Neural crest cell (in vitro differentiated cells): ENCODE results near the gene SH3BGRL2. TPM values are rescaled to one million over a fixed set of nuclear protein-coding genes. Genes with fewer than 3 reads are reported as not detected.
"Not testable (repeated sequence)": the region's sequence is repeated elsewhere in the genome, so short reads cannot be mapped to it uniquely, and the experiment has no call there.

Source experiments
- DNase-seq: peaks from one replicate; pipeline ENCODE4 v3.0.0; 2021; ENCODE audit warnings: low read depth, mixed read lengths, low spot score
- H3K27ac Mint-ChIP-seq: one replicate; pipeline ENCODE4 v1.8.0; 2021; ENCODE audit warnings: mild to moderate bottlenecking, mixed read lengths; ENCODE audit not compliant: unreplicated experiment
- H3K27me3 Mint-ChIP-seq: 2 replicates; pipeline ENCODE4 v1.8.0; 2021; ENCODE audit warnings: low read depth, mild to moderate bottlenecking, mixed read lengths
- H3K36me3 Mint-ChIP-seq: 2 replicates; pipeline ENCODE4 v1.8.0; 2021; ENCODE audit warnings: low read depth, mild to moderate bottlenecking, mixed read lengths
- H3K4me1 Mint-ChIP-seq: 2 replicates; pipeline ENCODE4 v1.8.0; 2021; ENCODE audit warnings: mixed read lengths
- H3K4me3 Mint-ChIP-seq: one replicate; pipeline ENCODE4 v1.8.0; 2021; ENCODE audit warnings: mild to moderate bottlenecking, mixed read lengths
- H3K9me3 Mint-ChIP-seq: 2 replicates; pipeline ENCODE4 v1.8.0; 2021; ENCODE audit warnings: mixed read lengths
- total RNA-seq: library from RNA; stranded (reverse); gene quantifications from 2 replicates; pipeline ENCODE4 v1.2.1, GENCODE V29; 2021
- TF ChIP-seq, protein P1 (sequence below): fragments of 200-600 bp; sonication (generic); conservative IDR thresholded peaks from 2 replicates; pipeline ENCODE4 v1.5.0; 2021; ENCODE audit warnings: antibody characterized with exemption, mild to moderate bottlenecking

SH3BGRL2 gene
- total RNA-seq, 1 donor from 2014 or later = 11.1 TPM

DNA sequence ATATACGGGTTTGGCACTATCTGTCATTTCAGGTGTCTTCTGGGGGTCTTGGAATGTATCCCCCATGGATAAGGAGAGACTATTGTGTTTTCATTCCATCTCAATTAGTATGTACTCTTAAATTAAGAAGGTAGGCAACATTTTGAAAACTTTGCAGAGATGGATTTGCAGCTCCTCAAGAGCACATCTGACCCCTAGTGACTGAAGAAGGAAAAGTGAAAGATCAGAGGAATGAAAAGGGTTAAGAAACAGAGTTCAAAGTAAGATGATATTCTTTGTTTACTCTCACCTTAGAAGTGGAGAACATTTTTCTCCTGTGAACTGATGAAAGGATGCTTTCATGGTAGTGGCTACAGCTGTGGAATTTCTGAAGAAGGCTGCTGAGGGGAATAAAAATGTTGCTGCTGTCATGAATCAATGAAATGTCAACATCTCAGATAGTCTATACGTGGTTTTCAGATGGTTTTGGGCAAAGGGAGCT is 41.5 kb downstream of the SH3BGRL2 start:
- TF ChIP-seq, protein P1, sequence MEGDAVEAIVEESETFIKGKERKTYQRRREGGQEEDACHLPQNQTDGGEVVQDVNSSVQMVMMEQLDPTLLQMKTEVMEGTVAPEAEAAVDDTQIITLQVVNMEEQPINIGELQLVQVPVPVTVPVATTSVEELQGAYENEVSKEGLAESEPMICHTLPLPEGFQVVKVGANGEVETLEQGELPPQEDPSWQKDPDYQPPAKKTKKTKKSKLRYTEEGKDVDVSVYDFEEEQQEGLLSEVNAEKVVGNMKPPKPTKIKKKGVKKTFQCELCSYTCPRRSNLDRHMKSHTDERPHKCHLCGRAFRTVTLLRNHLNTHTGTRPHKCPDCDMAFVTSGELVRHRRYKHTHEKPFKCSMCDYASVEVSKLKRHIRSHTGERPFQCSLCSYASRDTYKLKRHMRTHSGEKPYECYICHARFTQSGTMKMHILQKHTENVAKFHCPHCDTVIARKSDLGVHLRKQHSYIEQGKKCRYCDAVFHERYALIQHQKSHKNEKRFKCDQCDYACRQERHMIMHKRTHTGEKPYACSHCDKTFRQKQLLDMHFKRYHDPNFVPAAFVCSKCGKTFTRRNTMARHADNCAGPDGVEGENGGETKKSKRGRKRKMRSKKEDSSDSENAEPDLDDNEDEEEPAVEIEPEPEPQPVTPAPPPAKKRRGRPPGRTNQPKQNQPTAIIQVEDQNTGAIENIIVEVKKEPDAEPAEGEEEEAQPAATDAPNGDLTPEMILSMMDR = peak; percentile 69
- no peak overlapping the region for H3K4me3 Mint-ChIP-seq
- no peaks in the 10 kb centered on the region for H3K9me3 Mint-ChIP-seq
- DNase-seq = no peak
- H3K27me3 Mint-ChIP-seq = no peaks in the 10 kb centered on the region
- no peak overlapping the region for H3K27ac Mint-ChIP-seq
- peaks cover 6% of the 10 kb centered on the region for H3K36me3 Mint-ChIP-seq
- H3K4me1 Mint-ChIP-seq = peaks cover 3% of the 10 kb centered on the region

DNA sequence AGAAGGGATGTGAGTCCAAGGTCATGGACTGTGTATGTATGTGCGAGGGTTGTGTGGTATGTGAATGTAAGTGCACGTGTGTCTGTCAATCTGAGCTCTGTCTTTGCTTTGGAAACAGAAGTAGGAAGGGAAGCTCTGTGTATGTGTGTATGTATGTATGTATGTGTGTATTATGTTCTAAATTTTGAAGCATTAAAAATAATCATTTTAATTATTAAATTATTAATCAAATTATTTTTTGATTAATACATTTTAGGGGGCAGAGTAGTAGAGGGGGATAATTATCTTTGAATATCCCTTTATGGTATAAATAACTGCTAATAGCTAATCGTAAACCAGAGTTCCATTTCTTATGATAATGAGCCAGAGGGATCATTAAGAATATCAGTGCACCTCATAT is 42.8 kb downstream of the SH3BGRL2 start:
- Mint-ChIP-seq H3K27ac (no peak overlapping the region), H3K4me1 (no peaks in the 10 kb centered on the region), H3K36me3 (peaks cover 13% of the 10 kb centered on the region), H3K4me3 (no peak overlapping the region), H3K27me3 (no peaks in the 10 kb centered on the region), H3K9me3 (no peaks in the 10 kb centered on the region)
- DNase-seq = no peak
- TF ChIP-seq, protein P1 = no peak

DNA sequence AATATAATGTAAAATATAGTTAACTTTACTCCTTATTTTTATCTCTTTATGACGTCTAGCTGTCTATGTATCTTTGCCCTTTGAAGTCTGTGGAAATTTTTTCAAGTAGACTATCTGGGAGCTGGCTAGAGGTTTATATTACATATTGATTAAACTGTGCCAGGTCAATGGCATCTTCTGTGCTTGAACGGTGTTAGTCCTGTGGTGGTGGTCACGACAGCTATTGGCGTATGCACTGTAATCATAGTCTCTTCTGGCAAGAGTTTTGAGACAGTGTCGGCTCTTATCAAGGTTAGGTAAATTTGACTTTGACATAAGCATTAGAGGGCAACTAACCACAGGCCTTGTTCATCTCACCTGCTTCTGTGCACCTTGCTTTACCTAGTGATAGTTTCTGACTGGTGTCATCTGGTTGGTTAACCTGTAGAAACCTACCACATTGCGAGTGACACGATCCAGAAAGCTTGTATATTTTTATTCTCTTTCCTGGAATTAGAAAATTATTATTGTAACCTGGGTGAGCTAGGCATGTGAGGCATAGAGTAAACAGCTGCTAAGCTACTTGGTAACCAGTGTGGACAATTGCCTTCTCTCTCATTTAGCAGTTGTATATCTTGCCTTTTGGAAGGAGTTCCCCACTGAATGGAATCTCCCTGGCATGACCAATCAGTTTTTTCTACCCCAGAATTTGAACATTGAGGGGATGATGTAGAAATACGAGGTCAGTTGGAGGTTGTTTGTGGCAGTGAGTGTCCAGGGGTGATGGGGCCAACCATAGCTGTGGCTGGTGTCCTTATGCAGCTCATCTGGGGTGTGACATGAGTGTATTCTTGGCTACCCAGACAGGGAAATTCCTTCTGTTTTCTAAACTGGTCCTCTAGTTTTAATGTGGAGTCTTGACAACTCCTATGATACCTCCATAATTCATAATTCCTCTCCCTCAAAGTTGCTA is 45.9 kb downstream of the SH3BGRL2 start:
- TF ChIP-seq, protein P1 = no peak
- H3K9me3 Mint-ChIP-seq = peaks cover 6% of the 10 kb centered on the region
- no peaks in the 10 kb centered on the region for H3K27me3 Mint-ChIP-seq
- no peaks in the 10 kb centered on the region for H3K4me1 Mint-ChIP-seq
- H3K36me3 Mint-ChIP-seq = peaks cover 26% of the 10 kb centered on the region
- H3K27ac Mint-ChIP-seq = no peak overlapping the region
- no peak for DNase-seq
- no peak overlapping the region for H3K4me3 Mint-ChIP-seq

DNA sequence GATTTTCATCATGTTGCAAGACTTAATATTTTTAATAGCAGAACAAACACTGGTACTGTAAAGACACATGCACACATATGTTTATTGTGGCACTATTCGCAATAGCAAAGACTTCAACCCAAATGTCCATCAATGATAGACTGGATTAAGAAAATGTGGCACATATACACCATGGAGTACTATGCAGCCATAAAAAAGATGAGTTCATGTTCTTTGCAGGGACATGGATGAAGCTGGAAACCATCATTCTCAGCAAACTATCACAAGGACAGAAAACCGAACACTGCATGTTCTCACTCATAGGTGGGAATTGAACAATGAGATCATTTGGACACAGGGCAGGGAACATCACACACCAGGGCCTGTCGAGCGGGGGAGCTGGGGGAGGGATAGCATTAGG is 51.6 kb downstream of the SH3BGRL2 start:
- peaks cover 27% of the 10 kb centered on the region for H3K36me3 Mint-ChIP-seq
- H3K27me3 Mint-ChIP-seq, H3K9me3 Mint-ChIP-seq: not testable (repeated sequence)

DNA sequence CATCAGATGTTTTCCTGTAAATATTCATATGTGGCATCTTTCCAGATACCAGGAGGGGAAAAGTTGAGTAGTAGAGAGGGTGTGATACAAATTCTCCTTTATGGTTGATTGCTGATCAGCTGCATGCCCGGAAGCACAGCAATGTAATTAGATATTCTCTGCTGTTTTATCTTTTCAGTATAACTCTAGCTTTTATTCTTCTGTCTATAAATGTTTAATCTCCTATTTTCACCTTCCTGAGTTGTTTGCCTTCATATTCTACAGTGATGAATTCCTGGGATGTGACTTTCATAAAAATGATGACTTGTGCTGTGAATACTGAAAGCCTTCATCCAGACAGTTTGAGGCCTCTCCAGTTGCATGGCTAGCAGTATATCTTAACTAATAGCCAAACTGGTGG is 53.7 kb downstream of the SH3BGRL2 start:
- H3K9me3 Mint-ChIP-seq = peaks cover 3% of the 10 kb centered on the region
- H3K36me3 Mint-ChIP-seq = peaks cover 11% of the 10 kb centered on the region
- no peak for DNase-seq
- H3K4me1 Mint-ChIP-seq = peaks cover 17% of the 10 kb centered on the region
- TF ChIP-seq, protein P1 = no peak
- H3K4me3 Mint-ChIP-seq = no peak overlapping the region
- H3K27me3 Mint-ChIP-seq = no peaks in the 10 kb centered on the region
- no peak overlapping the region for H3K27ac Mint-ChIP-seq

More for the DNA sequence above, 51.6 kb downstream of the SH3BGRL2 start:
- H3K4me3 Mint-ChIP-seq, H3K27ac Mint-ChIP-seq, DNase-seq: not testable (repeated sequence)
- H3K4me1 Mint-ChIP-seq = peaks cover 14% of the 10 kb centered on the region

DNA sequence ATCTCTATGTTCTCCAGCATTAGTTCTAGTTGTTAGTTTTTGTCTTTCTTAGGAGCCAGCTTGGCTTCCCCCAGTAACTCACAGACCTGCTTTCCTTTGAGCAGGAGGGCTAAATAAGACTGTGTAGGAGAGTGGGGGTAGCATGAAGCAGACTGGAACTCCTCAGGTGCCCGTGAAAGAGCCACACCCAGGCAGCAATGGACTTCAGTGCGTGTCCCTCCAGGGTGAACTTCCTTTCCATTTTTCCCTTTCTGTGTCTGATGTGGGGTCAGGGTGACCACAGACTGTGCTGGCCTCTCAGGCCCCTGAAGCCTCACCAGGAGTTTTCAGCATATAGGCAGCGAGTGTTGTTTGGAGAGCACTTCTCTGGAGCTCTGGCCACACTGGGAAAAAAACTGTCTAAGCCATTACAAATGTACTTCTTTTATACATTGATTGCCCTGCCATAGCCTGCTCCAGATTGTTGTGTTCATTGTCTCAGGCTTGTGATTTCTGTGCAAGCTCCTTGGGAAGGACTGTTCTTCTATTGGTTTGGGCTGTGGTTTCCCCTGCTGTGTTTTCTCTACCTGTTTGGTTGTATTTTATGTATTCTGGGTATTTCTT is 55.7 kb downstream of the SH3BGRL2 start:
- peaks cover 11% of the 10 kb centered on the region for H3K36me3 Mint-ChIP-seq
- H3K27me3 Mint-ChIP-seq = no peaks in the 10 kb centered on the region
- no peak for DNase-seq
- H3K27ac Mint-ChIP-seq = no peak overlapping the region
- no peaks in the 10 kb centered on the region for H3K9me3 Mint-ChIP-seq
- H3K4me3 Mint-ChIP-seq = no peak overlapping the region
- TF ChIP-seq, protein P1 = no peak
- peaks cover 17% of the 10 kb centered on the region for H3K4me1 Mint-ChIP-seq
